IMR-90 (cell line): ENCODE data around the gene PIAS4. TPM values are rescaled to one million over a fixed set of nuclear protein-coding genes. Genes with fewer than 3 reads are reported as not detected.

ENCODE experiments used
- ATAC-seq: fragments of 200-7000 bp; cut with Tn5 transposase; 2 replicates; pipeline ENCODE4 v1.9.1; 2020; ENCODE audit warnings: low read depth, mild to moderate bottlenecking, moderate library complexity
- BruUV-seq: library from RNA; stranded (reverse); fragments of 400-500 nt; replicated peaks from 2 replicates; lab custom pipeline; 2021; lab: Mats Ljungman, UMichigan
- CTCF ChIA-PET: fragments of 300-600 bp; formaldehyde crosslinking; extraction: SDS; loops from one replicate; lab custom pipeline; 2021; ENCODE audit warnings: antibody characterized with exemption; lab: Yijun Ruan, JAX
- POLR2A ChIA-PET: fragments of 300-600 bp; sonication (Branson Sonifier 250); formaldehyde crosslinking; loops from one replicate; lab custom pipeline; 2022; ENCODE audit warnings: antibody characterized with exemption; ENCODE audit not compliant: unreplicated experiment; lab: Charles Lee
- DNase-seq: peaks from one replicate; pipeline ENCODE4 v3.0.0; 2013
- H2AFZ ChIP-seq: replicated peaks from 2 replicates; pipeline ENCODE3; 2013; ENCODE audit warnings: low read length, mild to moderate bottlenecking; ENCODE audit not compliant: poor library complexity
- H2AK5ac ChIP-seq: 2 replicates; pipeline ENCODE4 v1.6.1; 2013; ENCODE audit warnings: low read depth, low read length, inconsistent platforms
- H2AK9ac ChIP-seq: replicated peaks from 2 replicates; pipeline ENCODE3; 2013; ENCODE audit warnings: mild to moderate bottlenecking, low read depth, low read length, moderate library complexity; ENCODE audit not compliant: poor library complexity
- H2BK120ac ChIP-seq: 2 replicates; pipeline ENCODE4 v1.6.1; 2013; ENCODE audit warnings: low read depth, low read length, inconsistent platforms
- H2BK15ac ChIP-seq: 3 replicates; pipeline ENCODE4 v1.6.1; 2013; ENCODE audit warnings: low read depth, low read length, inconsistent platforms
- H2BK20ac ChIP-seq: 2 replicates; pipeline ENCODE4 v1.6.1; 2013; ENCODE audit warnings: low read depth, mild to moderate bottlenecking, inconsistent platforms, low read length, moderate library complexity
- H2BK5ac ChIP-seq: 2 replicates; pipeline ENCODE4 v1.6.1; 2013; ENCODE audit warnings: mild to moderate bottlenecking, low read depth, low read length, inconsistent platforms; ENCODE audit not compliant: poor library complexity, severe bottlenecking
- H3K14ac ChIP-seq: replicated peaks from 2 replicates; pipeline ENCODE4 v1.6.1; 2013; ENCODE audit warnings: low read depth, low read length, inconsistent platforms
- H3K18ac ChIP-seq: 2 replicates; pipeline ENCODE4 v1.6.1; 2013; ENCODE audit warnings: low read depth, low read length, control low read depth
- H3K23ac ChIP-seq: 2 replicates; pipeline ENCODE4 v1.6.1; 2013; ENCODE audit warnings: low read depth, low read length, inconsistent platforms
- H3K27ac ChIP-seq: 2 replicates; pipeline ENCODE4 v1.5.1; 2013; ENCODE audit warnings: mild to moderate bottlenecking, control low read depth, low read length; ENCODE audit not compliant: insufficient read depth
- H3K27me3 ChIP-seq: 2 replicates; pipeline ENCODE4 v1.6.1; 2013; ENCODE audit warnings: low read length; ENCODE audit not compliant: control insufficient read depth, insufficient read depth
- H3K36me3 ChIP-seq: 2 replicates; pipeline ENCODE4 v1.6.1; 2013; ENCODE audit warnings: low read length, mixed read lengths; ENCODE audit not compliant: control insufficient read depth, insufficient read depth
- H3K4ac ChIP-seq: 2 replicates; pipeline ENCODE4 v1.6.1; 2013; ENCODE audit warnings: low read depth, low read length, inconsistent platforms
- H3K4me1 ChIP-seq: 2 replicates; pipeline ENCODE4 v1.6.1; 2013; ENCODE audit warnings: low read length, mixed read lengths; ENCODE audit not compliant: control insufficient read depth, insufficient read depth
- H3K4me2 ChIP-seq: 2 replicates; pipeline ENCODE4 v1.6.1; 2013; ENCODE audit warnings: low read depth, mild to moderate bottlenecking, control low read depth, low read length, moderate library complexity
- H3K4me3 ChIP-seq: 2 replicates; pipeline ENCODE4 v1.5.1; 2013; ENCODE audit warnings: low read depth, mild to moderate bottlenecking, control low read depth, low read length, moderate library complexity; ENCODE audit not compliant: insufficient read depth
- H3K56ac ChIP-seq: 2 replicates; pipeline ENCODE4 v1.6.1; 2013; ENCODE audit warnings: low read length, inconsistent platforms; ENCODE audit not compliant: insufficient read depth; ENCODE audit errors: extremely low read depth
- H3K79me1 ChIP-seq, 2 experiments: 2 replicates each; pipeline ENCODE4 v1.6.1; 2013; ENCODE audit warnings: low read length in 2 of 2, inconsistent platforms in 1 of 2, low read depth in 1 of 2
- H3K9ac ChIP-seq: 2 replicates; pipeline ENCODE4 v1.6.1; 2013; ENCODE audit warnings: low read depth, low read length, control low read depth
- H3K9me1 ChIP-seq: 2 replicates; pipeline ENCODE4 v1.6.1; 2013; ENCODE audit warnings: low read length, inconsistent platforms; ENCODE audit not compliant: insufficient read depth
- H3K9me3 ChIP-seq: 2 replicates; pipeline ENCODE4 v1.6.1; 2013; ENCODE audit warnings: low read length; ENCODE audit not compliant: control insufficient read depth, insufficient read depth
- H4K20me1 ChIP-seq: 2 replicates; pipeline ENCODE4 v1.6.1; 2013; ENCODE audit warnings: low read length, inconsistent platforms; ENCODE audit not compliant: insufficient read depth
- H4K5ac ChIP-seq: 2 replicates; pipeline ENCODE4 v1.6.1; 2013; ENCODE audit warnings: mild to moderate bottlenecking, low read depth, low read length, control low read depth
- H4K8ac ChIP-seq, 2 experiments: 2 replicates each; pipeline ENCODE4 v1.6.1; 2013; ENCODE audit warnings: low read depth in 2 of 2, low read length in 2 of 2, control low read depth in 1 of 2, inconsistent platforms in 1 of 2
- H4K91ac ChIP-seq: 2 replicates; pipeline ENCODE4 v1.6.1; 2013; ENCODE audit warnings: low read depth, low read length, inconsistent platforms; ENCODE audit not compliant: insufficient read depth
- CEBPB ChIP-seq: IDR thresholded peaks from 2 replicates; pipeline ENCODE4 v1.6.1; 2012; ENCODE audit warnings: low read depth, low read length, improper control_type of control experiment
- CHD1 ChIP-seq: IDR thresholded peaks from 2 replicates; pipeline ENCODE4 v1.6.1; 2012; ENCODE audit warnings: low read depth, low read length, improper control_type of control experiment
- CTCF ChIP-seq: conservative IDR thresholded peaks from 2 replicates; pipeline ENCODE4 v1.5.1; 2012; ENCODE audit warnings: mild to moderate bottlenecking, low read depth, low read length, improper control_type of control experiment
- MAFK ChIP-seq: IDR thresholded peaks from 2 replicates; pipeline ENCODE4 v1.6.1; 2012; ENCODE audit warnings: low read depth, low read length, improper control_type of control experiment
- MXI1 ChIP-seq: IDR thresholded peaks from 2 replicates; pipeline ENCODE4 v1.6.1; 2012; ENCODE audit warnings: low read depth, mild to moderate bottlenecking, low read length, moderate library complexity, borderline replicate concordance
- NFE2L2 ChIP-seq: fragments of 150-350 bp; IDR thresholded peaks from 2 replicates; pipeline ENCODE4 v1.6.1; 2016; ENCODE audit warnings: low read depth, mild to moderate bottlenecking, low read length
- RAD21 ChIP-seq: IDR thresholded peaks from 2 replicates; pipeline ENCODE4 v1.6.1; 2012; ENCODE audit warnings: low read length, improper control_type of control experiment
- USF2 ChIP-seq: fragments of 150-350 bp; IDR thresholded peaks from 2 replicates; pipeline ENCODE4 v1.6.1; 2017; ENCODE audit warnings: mild to moderate bottlenecking, antibody characterized with exemption, low read length, low read depth
- WGBS, 2 experiments: methylation state at CpG; one replicate each; pipeline versions ENCODE4 v1.1.5 to v1.1.7; 2013; ENCODE audit warnings: missing lambda C conversion rate in 2 of 2; ENCODE audit not compliant: insufficient read length in 1 of 2; ENCODE audit errors: extremely low coverage in 2 of 2; 5-methylcytosine and 5-hydroxymethylcytosine counted together
- dilution Hi-C: fragments of 300-500 bp; cut with HindIII; formaldehyde crosslinking; loops from one replicate; pipeline ENCODE4 v1.14.3; 2018; ENCODE audit warnings: low sequenced_read_pairs; ENCODE audit not compliant: unreplicated experiment
- in situ Hi-C: fragments of 300-500 bp; cut with MboI; formaldehyde crosslinking; loops from 3 replicates; pipeline ENCODE4 v1.14.3; 2019; ENCODE audit warnings: low sequenced_read_pairs, inconsistent platforms, mixed read lengths
- intact Hi-C: fragments of 100-400 bp; cut with micrococcal nuclease; formaldehyde crosslinking; loops from 2 replicates; pipeline ENCODE4 v1.10.0; 2022
- polyA plus RNA-seq, 3 experiments: library from polyadenylated mRNA; depleted of rRNA; stranded (reverse); fragments of >200 nt; gene quantifications; 2 replicates each; pipeline ENCODE4 v1.2.3, GENCODE V29; 2012; ENCODE audit warnings: low replicate concordance in 1 of 3
- total RNA-seq: library from RNA; depleted of rRNA; stranded (reverse); fragments of >200 nt; gene quantifications from 2 replicates; pipeline ENCODE4 v1.2.3, GENCODE V29; 2012

Gene PIAS4
- total and polyA plus RNA-seq, 2 of the 4 experiments (the other 2 are of a cell fraction), result 12.1 to 13.6 TPM

GRCh38 chr19:3979674-3980352, 27.7 kb upstream of the PIAS4 start:
- no peak for TF ChIP-seq CTCF
- TF ChIP-seq USF2, result no peak
- no peak for TF ChIP-seq MXI1
- TF ChIP-seq CHD1, result no peak
- TF ChIP-seq NFE2L2, result no peak
- no peak for TF ChIP-seq MAFK
- TF ChIP-seq CEBPB, result no peak
- TF ChIP-seq RAD21, result no peak
- ATAC-seq (no peak), DNase-seq (no peak)
- H2BK5ac ChIP-seq, result no peak overlapping the region
- no peak overlapping the region for H4K91ac ChIP-seq
- no peak overlapping the region for H3K4me2 ChIP-seq
- CTCF ChIA-PET, result interaction anchor here (1.6 kb wide), 1 partner anchor 8 kb away, joined by 3 read pairs; no protein-coding TSS in a partner anchor
- peaks cover 92% of the 10 kb centered on the region for H3K36me3 ChIP-seq
- H3K18ac ChIP-seq, result no peak overlapping the region
- no peak overlapping the region for H3K9ac ChIP-seq
- dilution Hi-C loops (no loop called here), in situ Hi-C loops (no loop called here), intact Hi-C loops (no loop called here)
- H3K9me3 ChIP-seq, result no peaks in the 10 kb centered on the region
- H2AK9ac ChIP-seq, result peak overlapping the region; percentile 8
- H3K4me3 ChIP-seq, result no peak overlapping the region
- no peaks in the 10 kb centered on the region for H3K27me3 ChIP-seq
- no peak overlapping the region for H2AK5ac ChIP-seq
- no peak overlapping the region for H2BK15ac ChIP-seq
- peaks cover 6% of the 10 kb centered on the region for H3K4me1 ChIP-seq
- POLR2A ChIA-PET, result interaction anchor here (0.6 kb wide), 1 partner anchor 23 kb away, joined by 3 read pairs; no protein-coding TSS in a partner anchor
- H3K14ac ChIP-seq, result no peak overlapping the region
- no peak overlapping the region for H3K56ac ChIP-seq
- no peak overlapping the region for H4K8ac ChIP-seq
- BruUV-seq, result no TSS peak
- H2BK120ac ChIP-seq, result no peak overlapping the region
- H2BK20ac ChIP-seq, result no peak overlapping the region
- 95% methylated on average over 14 of the region's 25 CpGs; no CpG with 5 or more reads in 1 of the 2 experiments for WGBS, 2 experiments
- H3K27ac ChIP-seq, result no peak overlapping the region
- no peak overlapping the region for H4K5ac ChIP-seq
- no peak overlapping the region for H2AFZ ChIP-seq
- peaks cover 100% of the 10 kb centered on the region for H4K20me1 ChIP-seq
- no peak overlapping the region for H3K4ac ChIP-seq
- H3K79me1 ChIP-seq, result peaks cover 14 to 93% of the 10 kb centered on the region in 2 experiments
- H3K9me1 ChIP-seq, result peaks cover 15% of the 10 kb centered on the region; the same call in 1 of the 2 replicates
- no peak overlapping the region for H3K23ac ChIP-seq
